SK-N-SH (cell line): ENCODE results near the gene PPP1R16B. TPM values are rescaled to one million over a fixed set of nuclear protein-coding genes. Genes with fewer than 3 reads are reported as not detected.

Source experiments
- CTCF ChIA-PET: fragments of 300-600, 350-600 bp; formaldehyde crosslinking; extraction: SDS; loops from one replicate; lab custom pipeline; 2021; lab: Yijun Ruan, JAX
- POLR2A ChIA-PET: fragments of 350-600 bp; sonication (Branson Sonifier 250); formaldehyde crosslinking; extraction: SDS; loops from one replicate; lab custom pipeline; 2020; ENCODE audit warnings: antibody characterized with exemption, inconsistent platforms; lab: Yijun Ruan, JAX
- DNase-seq: peaks from one replicate; pipeline ENCODE4 v3.0.0; 2012
- H2AFZ ChIP-seq: fragments of 200-600 bp; sonication (generic); 2 replicates; pipeline ENCODE4 v1.8.1; 2016; ENCODE audit warnings: antibody characterized with exemption, mild to moderate bottlenecking, low read depth
- H3F3A ChIP-seq: fragments of 200-600 bp; sonication (generic); replicated peaks from 2 replicates; pipeline ENCODE3; 2016; ENCODE audit warnings: antibody characterized with exemption, mild to moderate bottlenecking; ENCODE audit not compliant: insufficient read depth
- H3K27ac ChIP-seq, 2 experiments: fragments of 200-500 bp in 1 of 2; fragments of 200-600 bp in 1 of 2; sonication (Bioruptor generic) in 1 of 2; sonication (generic), shearing (Covaris generic) in 1 of 2; 2 replicates each; pipeline versions ENCODE4 v1.5.1 to v1.6.1; 2014 to 2016; ENCODE audit warnings: low read depth in 2 of 2, inconsistent platforms in 1 of 2, low read length in 1 of 2, mild to moderate bottlenecking in 1 of 2, mixed read lengths in 1 of 2
- H3K27me3 ChIP-seq: fragments of 200-600 bp; sonication (generic), shearing (Covaris generic); 2 replicates; pipeline ENCODE4 v1.6.1; 2016; ENCODE audit warnings: mixed run types; ENCODE audit not compliant: insufficient read depth
- H3K36me3 ChIP-seq, 2 experiments: fragments of 200-500 bp in 1 of 2; fragments of 200-600 bp in 1 of 2; sonication (Bioruptor generic) in 1 of 2; sonication (generic) in 1 of 2; replicated peaks in 1 of 2; 2 replicates each; pipeline versions ENCODE3 to v1.5.1; 2014 to 2016; ENCODE audit warnings: low read length in 1 of 2, mild to moderate bottlenecking in 1 of 2; ENCODE audit not compliant: insufficient read depth in 2 of 2, control insufficient read depth in 1 of 2
- H3K4me1 ChIP-seq, 2 experiments: fragments of 200-500 bp in 1 of 2; fragments of 200-600 bp in 1 of 2; sonication (Bioruptor generic) in 1 of 2; sonication (generic), shearing (Covaris generic) in 1 of 2; 2 replicates each; pipeline versions ENCODE4 v1.5.1 to v1.6.1; 2014 to 2016; ENCODE audit warnings: low read depth in 1 of 2, low read length in 1 of 2, mixed run types in 1 of 2; ENCODE audit not compliant: insufficient read depth in 2 of 2, control insufficient read depth in 1 of 2
- H3K4me2 ChIP-seq: fragments of 200-600 bp; sonication (generic), shearing (Covaris generic); 2 replicates; pipeline ENCODE4 v1.6.1; 2017; ENCODE audit warnings: mixed run types
- H3K4me3 ChIP-seq, 2 experiments: fragments of 200-500 bp in 1 of 2; fragments of 200-600 bp in 1 of 2; sonication (Bioruptor generic) in 1 of 2; sonication (generic), shearing (Covaris generic) in 1 of 2; 2 replicates each; pipeline versions ENCODE4 v1.5.1 to v1.8.1; 2014 to 2016; ENCODE audit warnings: low read depth in 2 of 2, inconsistent platforms in 1 of 2, low read length in 1 of 2, mild to moderate bottlenecking in 1 of 2, mixed read lengths in 1 of 2, moderate library complexity in 1 of 2
- H3K79me2 ChIP-seq: fragments of 200-600 bp; sonication (generic); 2 replicates; pipeline ENCODE4 v1.8.1; 2017; ENCODE audit warnings: mild to moderate bottlenecking; ENCODE audit not compliant: insufficient read depth
- H3K9ac ChIP-seq: fragments of 200-600 bp; sonication (generic); 2 replicates; pipeline ENCODE4 v1.6.1; 2017; ENCODE audit warnings: mixed run types
- H3K9me2 ChIP-seq: fragments of 200-600 bp; sonication (generic); 2 replicates; pipeline ENCODE4 v1.6.1; 2017; ENCODE audit warnings: mixed run types
- H3K9me3 ChIP-seq: fragments of 200-600 bp; sonication (generic); 2 replicates; pipeline ENCODE4 v1.6.1; 2017; ENCODE audit warnings: mixed run types, mild to moderate bottlenecking, moderate library complexity
- H4K20me1 ChIP-seq: fragments of 200-600 bp; sonication (generic); 2 replicates; pipeline ENCODE4 v1.6.1; 2017; ENCODE audit warnings: mild to moderate bottlenecking, mixed run types; ENCODE audit not compliant: insufficient read depth
- EP300 ChIP-seq, 2 experiments: IDR thresholded peaks; 2 replicates each; pipeline versions ENCODE4 v1.4.0 to v1.6.1; 2012; ENCODE audit warnings: borderline replicate concordance in 1 of 2, low read depth in 1 of 2, low read length in 1 of 2
- EZH2phosphoT487 ChIP-seq: fragments of 200-600 bp; sonication (generic); IDR thresholded peaks from 2 replicates; pipeline ENCODE4 v1.6.1; 2017; ENCODE audit warnings: low read depth, mixed run types, mild to moderate bottlenecking, antibody characterized with exemption, moderate library complexity, borderline replicate concordance
- FOXJ3 ChIP-seq: sonication (generic); formaldehyde crosslinking; IDR thresholded peaks from 2 replicates; pipeline ENCODE4 v1.5.1; 2020; ENCODE audit warnings: mild to moderate bottlenecking, missing genetic modification reagents
- FOXM1 ChIP-seq: IDR thresholded peaks from 2 replicates; pipeline ENCODE4 v1.4.0; 2012; ENCODE audit warnings: low read depth, mild to moderate bottlenecking
- GABPA ChIP-seq: IDR thresholded peaks from 2 replicates; pipeline ENCODE4 v1.4.0; 2012; ENCODE audit warnings: low read depth, mild to moderate bottlenecking
- GATA2 ChIP-seq: sonication (generic); formaldehyde crosslinking; IDR thresholded peaks from 2 replicates; pipeline ENCODE4 v1.5.0; 2020; ENCODE audit warnings: mild to moderate bottlenecking, missing genetic modification reagents
- MXI1 ChIP-seq: IDR thresholded peaks from 2 replicates; pipeline ENCODE4 v1.6.1; 2012; ENCODE audit warnings: mild to moderate bottlenecking, low read depth, low read length, improper control_type of control experiment
- NFIC ChIP-seq: IDR thresholded peaks from 2 replicates; pipeline ENCODE4 v1.4.0; 2012; ENCODE audit warnings: borderline replicate concordance
- RCOR1 ChIP-seq: fragments of 150-350 bp; IDR thresholded peaks from 2 replicates; pipeline ENCODE4 v1.6.1; 2017; ENCODE audit warnings: antibody characterized with exemption, low read length
- RFX5 ChIP-seq: IDR thresholded peaks from 2 replicates; pipeline ENCODE4 v1.6.1; 2012; ENCODE audit warnings: mild to moderate bottlenecking, improper control_type of control experiment, low read length
- TAF1 ChIP-seq: IDR thresholded peaks from 2 replicates; pipeline ENCODE4 v1.6.1; 2012; ENCODE audit warnings: low read depth, mild to moderate bottlenecking, low read length, moderate library complexity, borderline replicate concordance
- TEAD4 ChIP-seq: IDR thresholded peaks from 2 replicates; pipeline ENCODE4 v1.4.0; 2012; ENCODE audit warnings: mild to moderate bottlenecking, borderline replicate concordance; ENCODE audit not compliant: insufficient read depth
- YY1 ChIP-seq: IDR thresholded peaks from 2 replicates; pipeline ENCODE4 v1.4.0; 2012; ENCODE audit warnings: low read depth, mild to moderate bottlenecking
- WGBS: methylation state at CpG from one replicate; pipeline ENCODE4 v1.1.6; 2017; ENCODE audit warnings: low lambda C conversion rate; 5-methylcytosine and 5-hydroxymethylcytosine counted together
- polyA plus RNA-seq, 3 experiments: library from polyadenylated mRNA; depleted of rRNA; stranded (reverse); fragments of >200 nt; gene quantifications; 2 replicates each; pipeline ENCODE4 v1.2.3, GENCODE V29; 2012
- TF ChIP-seq, protein P1 (sequence below): IDR thresholded peaks from 2 replicates; pipeline ENCODE4 v1.6.1; 2012; ENCODE audit warnings: mild to moderate bottlenecking, low read depth, low read length, moderate library complexity
- TF ChIP-seq, protein P2 (sequence below): fragments of 150-350 bp; IDR thresholded peaks from 2 replicates; pipeline ENCODE4 v1.6.1; 2017; ENCODE audit warnings: antibody characterized with exemption, low read length, low read depth, borderline replicate concordance

Gene PPP1R16B
- polyA plus RNA-seq, 1 of the 3 experiments (the other 2 are of a cell fraction): 0.28 TPM

GRCh38 chr20:38830356-38830755 lies 24.9 kb downstream of the PPP1R16B start (continued):
- TF ChIP-seq TEAD4 (no peak), MXI1 (no peak), RFX5 (no peak)

GRCh38 chr20:38831049-38831691 lies 25.7 kb downstream of the PPP1R16B start:
- no peaks in the 10 kb centered on the region for H3F3A ChIP-seq
- no peak overlapping the region for H3K4me3 ChIP-seq
- no peaks in the 10 kb centered on the region for H3K36me3 ChIP-seq
- H4K20me1 ChIP-seq: no peaks in the 10 kb centered on the region
- POLR2A ChIA-PET: no interaction called here
- no peaks in the 10 kb centered on the region; the same call in 1 of the 2 replicates for H3K27me3 ChIP-seq
- DNase-seq: no peak
- peaks cover 0 to 16% of the 10 kb centered on the region in 2 experiments; a peak in 2 of 4 replicates for H3K4me1 ChIP-seq
- no peak overlapping the region for H2AFZ ChIP-seq
- no peaks in the 10 kb centered on the region for H3K9me2 ChIP-seq
- no peak overlapping the region for H3K9ac ChIP-seq
- CTCF ChIA-PET: no interaction called here
- H3K27ac ChIP-seq: 0 out of 4 replicates have a peak overlapping the region, but pooled peaks of 1 of the 2 experiments have one; percentile 39
- no peaks in the 10 kb centered on the region for H3K9me3 ChIP-seq
- 69% methylated on average over 11 of the region's 11 CpGs for WGBS
- H3K79me2 ChIP-seq: no peaks in the 10 kb centered on the region
- TF ChIP-seq, protein P1, sequence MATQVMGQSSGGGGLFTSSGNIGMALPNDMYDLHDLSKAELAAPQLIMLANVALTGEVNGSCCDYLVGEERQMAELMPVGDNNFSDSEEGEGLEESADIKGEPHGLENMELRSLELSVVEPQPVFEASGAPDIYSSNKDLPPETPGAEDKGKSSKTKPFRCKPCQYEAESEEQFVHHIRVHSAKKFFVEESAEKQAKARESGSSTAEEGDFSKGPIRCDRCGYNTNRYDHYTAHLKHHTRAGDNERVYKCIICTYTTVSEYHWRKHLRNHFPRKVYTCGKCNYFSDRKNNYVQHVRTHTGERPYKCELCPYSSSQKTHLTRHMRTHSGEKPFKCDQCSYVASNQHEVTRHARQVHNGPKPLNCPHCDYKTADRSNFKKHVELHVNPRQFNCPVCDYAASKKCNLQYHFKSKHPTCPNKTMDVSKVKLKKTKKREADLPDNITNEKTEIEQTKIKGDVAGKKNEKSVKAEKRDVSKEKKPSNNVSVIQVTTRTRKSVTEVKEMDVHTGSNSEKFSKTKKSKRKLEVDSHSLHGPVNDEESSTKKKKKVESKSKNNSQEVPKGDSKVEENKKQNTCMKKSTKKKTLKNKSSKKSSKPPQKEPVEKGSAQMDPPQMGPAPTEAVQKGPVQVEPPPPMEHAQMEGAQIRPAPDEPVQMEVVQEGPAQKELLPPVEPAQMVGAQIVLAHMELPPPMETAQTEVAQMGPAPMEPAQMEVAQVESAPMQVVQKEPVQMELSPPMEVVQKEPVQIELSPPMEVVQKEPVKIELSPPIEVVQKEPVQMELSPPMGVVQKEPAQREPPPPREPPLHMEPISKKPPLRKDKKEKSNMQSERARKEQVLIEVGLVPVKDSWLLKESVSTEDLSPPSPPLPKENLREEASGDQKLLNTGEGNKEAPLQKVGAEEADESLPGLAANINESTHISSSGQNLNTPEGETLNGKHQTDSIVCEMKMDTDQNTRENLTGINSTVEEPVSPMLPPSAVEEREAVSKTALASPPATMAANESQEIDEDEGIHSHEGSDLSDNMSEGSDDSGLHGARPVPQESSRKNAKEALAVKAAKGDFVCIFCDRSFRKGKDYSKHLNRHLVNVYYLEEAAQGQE: no peak
- no peak for TF ChIP-seq TAF1
- TF ChIP-seq, protein P2, sequence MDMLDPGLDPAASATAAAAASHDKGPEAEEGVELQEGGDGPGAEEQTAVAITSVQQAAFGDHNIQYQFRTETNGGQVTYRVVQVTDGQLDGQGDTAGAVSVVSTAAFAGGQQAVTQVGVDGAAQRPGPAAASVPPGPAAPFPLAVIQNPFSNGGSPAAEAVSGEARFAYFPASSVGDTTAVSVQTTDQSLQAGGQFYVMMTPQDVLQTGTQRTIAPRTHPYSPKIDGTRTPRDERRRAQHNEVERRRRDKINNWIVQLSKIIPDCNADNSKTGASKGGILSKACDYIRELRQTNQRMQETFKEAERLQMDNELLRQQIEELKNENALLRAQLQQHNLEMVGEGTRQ: no peak
- no peak for TF ChIP-seq RFX5
- TF ChIP-seq YY1: no peak
- TF ChIP-seq NFIC: no peak
- no peak for TF ChIP-seq GABPA
- TF ChIP-seq EP300 (IDR thresholded peaks at IDR 0.05; ENCODE audit: borderline replicate concordance in 1 of 2, low read depth in 1 of 2, low read length in 1 of 2): no peak
- TF ChIP-seq GATA2 (CRISPR knock-in tag): no peak
- TF ChIP-seq FOXM1: no peak
- no peak for TF ChIP-seq TEAD4
- TF ChIP-seq EZH2phosphoT487: no peak
- TF ChIP-seq MXI1: no peak
- TF ChIP-seq FOXJ3 (CRISPR knock-in tag): no peak
- TF ChIP-seq RCOR1: no peak
- no peak overlapping the region for H3K4me2 ChIP-seq
